Keratinocyte (primary cell): ENCODE results near the gene ANXA8.
"Not testable (repeated sequence)": the region's sequence is repeated elsewhere in the genome, so short reads cannot be mapped to it uniquely, and the experiment has no call there.

Source experiments
- CTCF ChIP-seq, 3 experiments: IDR thresholded peaks in 1 of 3; conservative IDR thresholded peaks in 1 of 3; optimal IDR thresholded peaks in 1 of 3; 2 replicates in 2 of 3; 3 replicates in 1 of 3; pipeline versions ENCODE3 to v1.5.1; 2011; ENCODE audit warnings: low read length in 3 of 3, mild to moderate bottlenecking in 3 of 3, moderate library complexity in 2 of 3, control low read depth in 1 of 3, inconsistent platforms in 1 of 3; ENCODE audit not compliant: insufficient read depth in 2 of 3; ENCODE audit errors: extremely low read depth in 1 of 3
- EZH2 ChIP-seq: IDR thresholded peaks from one replicate; pipeline ENCODE4 v1.6.1; 2012; ENCODE audit warnings: inconsistent platforms, mild to moderate bottlenecking, low read length, moderate library complexity

- not testable (repeated sequence) for TF ChIP-seq CTCF (optimal IDR thresholded peaks at IDR 0.05 in 1 of 3, IDR thresholded peaks at IDR 0.05 in 1 of 3, conservative IDR thresholded peaks at IDR 0.05 in 1 of 3; ENCODE audit: extremely low read depth in 1 of 3, insufficient read depth in 2 of 3, low read length in 3 of 3); EZH2
Observed at GRCh38 chr10:47455350-47456078, 28.4 kb downstream of the ANXA8 start.
